ENCODE data around the gene SDK1. TPM values are rescaled to one million over a fixed set of nuclear protein-coding genes. Genes with fewer than 3 reads are reported as not detected.
"Not testable (repeated sequence)": the region's sequence is repeated elsewhere in the genome, so short reads cannot be mapped to it uniquely, and the experiment has no call there.

The SDK1 gene
- total and polyA plus RNA-seq, 7 experiments from 2014 or later: 0.07 to 2.5 (median 0.54) TPM

DNA sequence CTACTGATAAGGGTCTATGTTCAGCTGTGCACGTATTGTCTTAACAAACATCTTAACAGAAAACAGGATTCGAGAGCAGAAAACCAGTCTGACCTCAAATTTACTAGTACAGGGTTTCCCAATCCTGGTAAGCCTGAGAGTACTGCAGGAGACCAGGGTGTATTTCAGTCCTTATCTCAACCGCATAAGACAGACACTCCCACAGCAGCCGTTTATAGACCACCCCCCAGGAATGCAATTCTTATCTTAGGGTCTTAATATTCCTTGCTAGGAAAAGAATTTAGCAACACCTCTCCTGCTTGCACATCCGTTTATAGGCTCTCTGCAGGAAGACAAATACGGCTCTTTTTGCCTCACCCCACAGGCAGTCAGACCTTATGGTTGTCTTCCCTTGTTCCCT, 277.3 kb downstream of the SDK1 start:
- H3K9me3 ChIP-seq (ENCODE audit: control insufficient read depth in 2 of 3, low read length in 3 of 3): peaks cover 0 to 7% (median 0%) of the 10 kb centered on the region in 3 experiments
- no peak overlapping the region for H3K27ac ChIP-seq (ENCODE audit: low read depth, low read length)
- CTCF ChIA-PET: no interaction called here
- POLR2A ChIA-PET: no interaction called here
- Mint-ChIP-seq H3K27ac (no peak overlapping the region), H3K4me3 (no peak overlapping the region), H3K4me1 (no peaks in the 10 kb centered on the region), H3K27me3 (peaks cover 0 to 6% (median 0%) of the 10 kb centered on the region in 5 donors), H3K9me3 (peaks cover 0 to 24% (median 15%) of the 10 kb centered on the region in 11 donors), H3K36me3 (peaks cover 0 to 10% (median 4%) of the 10 kb centered on the region in 5 donors)
- intact Hi-C loops (cut with micrococcal nuclease): no loop called here
- no peaks in the 10 kb centered on the region for H3K36me3 ChIP-seq (ENCODE audit: control insufficient read depth in 2 of 3, insufficient read depth in 3 of 3, low read length in 3 of 3)
- H3K4me1 ChIP-seq (ENCODE audit: control insufficient read depth in 2 of 2, insufficient read depth in 2 of 2, low read length in 2 of 2): no peaks in the 10 kb centered on the region
- no peak for ATAC-seq
- no peak overlapping the region for H3K4me3 ChIP-seq (ENCODE audit: low read length)
- no peak for DNase-seq
- H3K27me3 ChIP-seq (ENCODE audit: control insufficient read depth in 2 of 2, insufficient read depth in 2 of 2, low read length in 2 of 2): no peaks in the 10 kb centered on the region

DNA sequence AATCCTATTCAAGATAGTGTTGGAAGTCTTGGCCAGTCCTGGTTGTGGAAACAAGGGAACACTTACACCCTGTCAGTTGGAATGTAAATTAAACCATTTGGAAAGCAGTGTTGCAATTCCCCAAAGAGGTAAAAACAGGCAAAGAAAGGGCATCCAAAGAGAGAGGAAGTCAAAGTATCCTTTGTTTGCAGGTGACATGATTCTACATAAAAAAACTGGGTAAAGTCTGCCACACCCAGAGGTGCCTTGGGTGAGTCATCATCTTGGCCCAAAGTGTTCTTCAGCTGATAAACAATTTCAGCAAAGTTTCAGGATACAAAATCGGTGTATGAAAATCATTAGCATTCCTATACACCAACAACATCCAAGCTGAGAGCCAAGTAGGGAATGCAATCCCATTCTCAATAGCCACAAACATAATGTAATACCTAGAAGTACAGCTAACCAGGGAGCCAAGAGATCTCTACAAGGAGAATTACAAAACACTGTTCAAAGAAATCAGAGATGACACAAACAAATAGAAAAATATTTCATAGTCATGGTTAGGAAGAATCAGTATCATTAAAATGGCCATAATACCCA, 278.7 kb downstream of the SDK1 start:
- ChIA-PET POLR2A (no interaction called here), CTCF (no interaction called here)
- Histone ChIP-seq H3K27ac (ENCODE audit: low read depth, low read length) (no peak overlapping the region), H3K36me3 (ENCODE audit: control insufficient read depth in 2 of 3, insufficient read depth in 3 of 3, low read length in 3 of 3) (no peaks in the 10 kb centered on the region), H3K9me3 (ENCODE audit: control insufficient read depth in 2 of 3, low read length in 3 of 3) (peaks cover 0 to 7% (median 0%) of the 10 kb centered on the region in 3 experiments), H3K27me3 (ENCODE audit: control insufficient read depth in 2 of 2, insufficient read depth in 2 of 2, low read length in 2 of 2) (no peaks in the 10 kb centered on the region), H3K4me3 (ENCODE audit: low read length) (no peak overlapping the region), H3K4me1 (ENCODE audit: control insufficient read depth in 2 of 2, insufficient read depth in 2 of 2, low read length in 2 of 2) (no peaks in the 10 kb centered on the region)
- no peak overlapping the region for H3K4me3 Mint-ChIP-seq
- peaks cover 0 to 2% (median 0%) of the 10 kb centered on the region in 5 donors for H3K27me3 Mint-ChIP-seq
- DNase-seq (no peak), ATAC-seq (no peak)
- H3K27ac Mint-ChIP-seq: peak overlapping the region in 1 of 9 donors; percentile 29
- intact Hi-C loops (cut with micrococcal nuclease): no loop called here
- peaks cover 0 to 24% (median 15%) of the 10 kb centered on the region in 11 donors for H3K9me3 Mint-ChIP-seq
- H3K4me1 Mint-ChIP-seq: no peaks in the 10 kb centered on the region
- peaks cover 0 to 10% (median 4%) of the 10 kb centered on the region in 5 donors for H3K36me3 Mint-ChIP-seq

DNA sequence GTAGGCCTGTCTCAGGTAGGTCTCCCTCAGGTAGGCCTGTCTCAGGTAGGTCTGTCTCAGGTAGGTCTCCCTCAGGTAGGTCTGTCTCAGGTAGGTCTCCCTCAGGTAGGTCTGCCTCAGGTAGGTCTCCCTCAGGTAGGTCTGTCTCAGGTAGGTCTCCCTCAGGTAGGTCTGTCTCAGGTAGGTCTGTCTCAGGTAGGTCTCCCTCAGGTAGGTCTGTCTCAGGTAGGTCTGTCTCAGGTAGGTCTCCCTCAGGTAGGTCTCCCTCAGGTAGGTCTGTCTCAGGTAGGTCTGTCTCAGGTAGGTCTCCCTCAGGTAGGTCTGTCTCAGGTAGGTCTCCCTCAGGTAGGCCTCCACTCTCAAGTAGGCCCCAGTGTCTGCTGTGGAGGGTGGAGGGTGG, 281.1 kb downstream of the SDK1 start:
- intact Hi-C loops (cut with micrococcal nuclease); CTCF ChIA-PET; ATAC-seq; H3K4me3 ChIP-seq (ENCODE audit: low read length); H3K9me3 ChIP-seq (ENCODE audit: control insufficient read depth in 2 of 3, low read length in 3 of 3); H3K36me3 Mint-ChIP-seq; POLR2A ChIA-PET; H3K4me1 Mint-ChIP-seq; DNase-seq; H3K4me3 Mint-ChIP-seq; H3K4me1 ChIP-seq (ENCODE audit: control insufficient read depth in 2 of 2, insufficient read depth in 2 of 2, low read length in 2 of 2); H3K27me3 Mint-ChIP-seq; H3K36me3 ChIP-seq (ENCODE audit: control insufficient read depth in 2 of 3, insufficient read depth in 3 of 3, low read length in 3 of 3); H3K27ac Mint-ChIP-seq; H3K27ac ChIP-seq (ENCODE audit: low read depth, low read length); H3K27me3 ChIP-seq (ENCODE audit: control insufficient read depth in 2 of 2, insufficient read depth in 2 of 2, low read length in 2 of 2): not testable (repeated sequence)
- H3K9me3 Mint-ChIP-seq: peaks cover 0 to 20% (median 13%) of the 10 kb centered on the region in 11 donors

DNA sequence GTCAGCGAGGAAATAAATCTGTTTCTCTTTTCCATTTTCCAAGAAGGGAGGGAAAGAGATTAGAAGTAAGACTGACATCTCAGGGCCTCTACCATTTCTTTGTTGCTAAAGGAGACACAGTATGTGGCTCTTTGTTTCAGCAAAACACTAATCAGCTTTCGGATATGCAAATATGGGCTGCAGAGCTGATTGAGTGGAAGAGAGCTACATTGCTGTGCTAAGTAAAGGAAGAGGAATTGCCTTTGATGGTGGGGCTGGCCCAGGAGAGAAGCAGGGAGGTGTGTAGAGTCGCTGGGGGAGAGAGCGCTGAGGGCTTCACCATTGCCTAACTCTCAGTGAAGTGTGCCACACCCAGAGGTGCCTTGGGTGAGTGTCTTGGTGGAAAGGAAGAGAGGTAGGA, 284.8 kb downstream of the SDK1 start:
- no peaks in the 10 kb centered on the region for H3K36me3 Mint-ChIP-seq
- ChIA-PET CTCF (interaction anchor here (0.5 to 0.7 kb wide), 2 partner anchors 18 to 1744 kb away, joined by 3 read pairs; no protein-coding TSS in a partner anchor), POLR2A (no interaction called here)
- intact Hi-C loops (cut with micrococcal nuclease): no loop called here
- no peak for DNase-seq
- no peaks in the 10 kb centered on the region for H3K27me3 Mint-ChIP-seq
- H3K4me1 Mint-ChIP-seq: peaks cover 0 to 15% (median 8%) of the 10 kb centered on the region in 7 donors
- no peak overlapping the region for H3K27ac Mint-ChIP-seq
- Histone ChIP-seq H3K4me1 (ENCODE audit: control insufficient read depth in 2 of 2, insufficient read depth in 2 of 2, low read length in 2 of 2) (no peaks in the 10 kb centered on the region), H3K27me3 (ENCODE audit: control insufficient read depth in 2 of 2, insufficient read depth in 2 of 2, low read length in 2 of 2) (no peaks in the 10 kb centered on the region), H3K27ac (ENCODE audit: low read depth, low read length) (no peak overlapping the region), H3K4me3 (ENCODE audit: low read length) (no peak overlapping the region), H3K9me3 (ENCODE audit: control insufficient read depth in 2 of 3, low read length in 3 of 3) (no peaks in the 10 kb centered on the region), H3K36me3 (ENCODE audit: control insufficient read depth in 2 of 3, insufficient read depth in 3 of 3, low read length in 3 of 3) (no peaks in the 10 kb centered on the region)
- H3K9me3 Mint-ChIP-seq: no peaks in the 10 kb centered on the region
- no peak overlapping the region for H3K4me3 Mint-ChIP-seq
- no peak for ATAC-seq

DNA sequence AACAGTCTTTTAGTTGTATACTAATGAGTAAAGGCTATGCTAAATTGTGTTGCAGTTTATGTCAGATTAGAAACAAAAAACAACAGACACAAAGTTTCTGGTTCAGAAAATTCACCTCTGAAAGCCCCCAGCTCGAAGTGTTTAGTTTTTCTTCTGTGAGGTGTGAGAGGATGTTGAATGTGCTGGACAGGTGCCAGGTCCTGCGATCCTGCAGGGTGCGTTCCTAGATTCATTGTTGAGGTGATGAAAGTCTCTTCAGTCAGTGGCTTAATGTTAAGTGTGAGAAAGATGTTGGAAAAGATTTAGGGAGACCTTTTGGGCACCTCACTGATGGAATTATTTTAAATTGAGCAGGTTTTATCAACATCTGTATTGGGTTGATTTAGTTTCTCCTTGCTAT, 287.3 kb downstream of the SDK1 start:
- intact Hi-C loops (cut with micrococcal nuclease): no loop called here
- Mint-ChIP-seq H3K9me3 (no peaks in the 10 kb centered on the region), H3K4me3 (peak overlapping the region in 2 of 10 donors; percentile 3 to 32), H3K36me3 (no peaks in the 10 kb centered on the region), H3K4me1 (peaks cover 0 to 15% (median 11%) of the 10 kb centered on the region in 7 donors), H3K27ac (no peak overlapping the region), H3K27me3 (peaks cover 0 to 3% (median 0%) of the 10 kb centered on the region in 5 donors)
- CTCF ChIA-PET: interaction anchor here (0.6 kb wide), 1 partner anchor 75 kb away, joined by 3 read pairs; no protein-coding TSS in a partner anchor
- H3K27ac ChIP-seq (ENCODE audit: low read depth, low read length): no peak overlapping the region
- H3K4me1 ChIP-seq (ENCODE audit: control insufficient read depth in 2 of 2, insufficient read depth in 2 of 2, low read length in 2 of 2): no peaks in the 10 kb centered on the region
- ATAC-seq (no peak), DNase-seq (no peak)
- H3K27me3 ChIP-seq (ENCODE audit: control insufficient read depth in 2 of 2, insufficient read depth in 2 of 2, low read length in 2 of 2): no peaks in the 10 kb centered on the region
- no peaks in the 10 kb centered on the region for H3K36me3 ChIP-seq (ENCODE audit: control insufficient read depth in 2 of 3, insufficient read depth in 3 of 3, low read length in 3 of 3)
- H3K9me3 ChIP-seq (ENCODE audit: control insufficient read depth in 2 of 3, low read length in 3 of 3): no peaks in the 10 kb centered on the region
- POLR2A ChIA-PET: no interaction called here
- H3K4me3 ChIP-seq (ENCODE audit: low read length): no peak overlapping the region

DNA sequence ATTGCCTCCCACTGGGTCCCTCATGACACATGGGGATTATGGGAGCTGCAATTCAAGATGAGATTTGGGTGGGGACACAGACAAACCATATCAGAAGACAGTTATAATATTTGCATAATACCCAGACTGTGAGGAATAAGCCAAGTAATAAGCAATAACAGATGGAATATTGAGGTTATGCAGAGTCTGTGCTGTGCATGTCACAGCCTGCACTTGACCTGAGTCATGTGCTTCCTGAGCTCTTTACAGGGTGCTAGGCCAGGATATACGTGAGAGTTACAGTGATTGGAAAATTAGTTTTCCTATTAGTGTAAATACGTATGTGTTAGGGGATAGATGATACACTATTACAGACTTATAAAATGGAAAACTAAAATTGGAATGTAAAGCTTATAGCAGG, 288.7 kb downstream of the SDK1 start:
- CTCF ChIA-PET: no interaction called here
- POLR2A ChIA-PET: interaction anchor here (0.6 kb wide), 1 partner anchor 1651 kb away, joined by 3 read pairs; no protein-coding TSS in a partner anchor
- H3K9me3 ChIP-seq (ENCODE audit: control insufficient read depth in 2 of 3, low read length in 3 of 3): no peaks in the 10 kb centered on the region
- H3K27ac ChIP-seq (ENCODE audit: low read depth, low read length): no peak overlapping the region
- no peak overlapping the region for H3K4me3 Mint-ChIP-seq
- H3K4me3 ChIP-seq (ENCODE audit: low read length): no peak overlapping the region
- ATAC-seq: no peak
- H3K4me1 Mint-ChIP-seq: peaks cover 0 to 15% (median 11%) of the 10 kb centered on the region in 7 donors
- H3K27me3 Mint-ChIP-seq: peaks cover 0 to 3% (median 0%) of the 10 kb centered on the region in 5 donors
- H3K27ac Mint-ChIP-seq: no peak overlapping the region
- no peaks in the 10 kb centered on the region for H3K4me1 ChIP-seq (ENCODE audit: control insufficient read depth in 2 of 2, insufficient read depth in 2 of 2, low read length in 2 of 2)
- DNase-seq: no peak
- no peaks in the 10 kb centered on the region for H3K36me3 ChIP-seq (ENCODE audit: control insufficient read depth in 2 of 3, insufficient read depth in 3 of 3, low read length in 3 of 3)
- H3K27me3 ChIP-seq (ENCODE audit: control insufficient read depth in 2 of 2, insufficient read depth in 2 of 2, low read length in 2 of 2): no peaks in the 10 kb centered on the region
- intact Hi-C loops (cut with micrococcal nuclease): no loop called here
- no peaks in the 10 kb centered on the region for H3K36me3 Mint-ChIP-seq
- no peaks in the 10 kb centered on the region for H3K9me3 Mint-ChIP-seq

DNA sequence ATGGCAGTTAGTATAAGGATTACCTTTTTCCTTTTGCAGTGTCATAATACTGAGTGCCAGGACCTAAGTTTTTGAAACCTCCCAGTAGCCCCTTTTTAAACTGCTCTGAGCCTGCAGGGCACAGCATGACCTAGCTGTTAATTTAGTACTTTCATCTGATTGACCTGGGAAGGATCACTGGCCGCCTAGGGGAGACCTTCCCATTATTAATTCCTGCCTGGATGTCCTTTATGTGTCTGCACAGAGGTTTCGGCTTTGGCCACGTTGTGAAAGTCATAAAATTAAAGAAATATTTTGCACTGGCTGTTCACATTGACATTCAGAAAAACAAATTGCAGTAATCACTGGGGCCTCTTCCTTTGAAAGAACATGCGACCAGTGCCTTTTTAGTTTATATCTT, 290.2 kb downstream of the SDK1 start:
- no peak overlapping the region for H3K4me3 ChIP-seq (ENCODE audit: low read length)
- Mint-ChIP-seq H3K27ac (no peak overlapping the region), H3K27me3 (peaks cover 0 to 5% (median 0%) of the 10 kb centered on the region in 5 donors), H3K9me3 (no peaks in the 10 kb centered on the region), H3K36me3 (no peaks in the 10 kb centered on the region), H3K4me1 (peaks cover 0 to 20% (median 14%) of the 10 kb centered on the region in 7 donors), H3K4me3 (no peak overlapping the region)
- no peaks in the 10 kb centered on the region for H3K36me3 ChIP-seq (ENCODE audit: control insufficient read depth in 2 of 3, insufficient read depth in 3 of 3, low read length in 3 of 3)
- no peak for ATAC-seq
- no peaks in the 10 kb centered on the region for H3K27me3 ChIP-seq (ENCODE audit: control insufficient read depth in 2 of 2, insufficient read depth in 2 of 2, low read length in 2 of 2)
- no peak overlapping the region for H3K27ac ChIP-seq (ENCODE audit: low read depth, low read length)
- H3K4me1 ChIP-seq (ENCODE audit: control insufficient read depth in 2 of 2, insufficient read depth in 2 of 2, low read length in 2 of 2): no peaks in the 10 kb centered on the region
- CTCF ChIA-PET: no interaction called here
- DNase-seq: no peak
- POLR2A ChIA-PET: no interaction called here
- intact Hi-C loops (cut with micrococcal nuclease): no loop called here
- no peaks in the 10 kb centered on the region for H3K9me3 ChIP-seq (ENCODE audit: control insufficient read depth in 2 of 3, low read length in 3 of 3)

All from naive thymus-derived CD4-positive, alpha-beta T cell (primary cell).